ENCODE results near the gene SGPP1.
"Not testable (repeated sequence)": the region's sequence is repeated elsewhere in the genome, so short reads cannot be mapped to it uniquely, and the experiment has no call there.

The SGPP1 gene

DNA sequence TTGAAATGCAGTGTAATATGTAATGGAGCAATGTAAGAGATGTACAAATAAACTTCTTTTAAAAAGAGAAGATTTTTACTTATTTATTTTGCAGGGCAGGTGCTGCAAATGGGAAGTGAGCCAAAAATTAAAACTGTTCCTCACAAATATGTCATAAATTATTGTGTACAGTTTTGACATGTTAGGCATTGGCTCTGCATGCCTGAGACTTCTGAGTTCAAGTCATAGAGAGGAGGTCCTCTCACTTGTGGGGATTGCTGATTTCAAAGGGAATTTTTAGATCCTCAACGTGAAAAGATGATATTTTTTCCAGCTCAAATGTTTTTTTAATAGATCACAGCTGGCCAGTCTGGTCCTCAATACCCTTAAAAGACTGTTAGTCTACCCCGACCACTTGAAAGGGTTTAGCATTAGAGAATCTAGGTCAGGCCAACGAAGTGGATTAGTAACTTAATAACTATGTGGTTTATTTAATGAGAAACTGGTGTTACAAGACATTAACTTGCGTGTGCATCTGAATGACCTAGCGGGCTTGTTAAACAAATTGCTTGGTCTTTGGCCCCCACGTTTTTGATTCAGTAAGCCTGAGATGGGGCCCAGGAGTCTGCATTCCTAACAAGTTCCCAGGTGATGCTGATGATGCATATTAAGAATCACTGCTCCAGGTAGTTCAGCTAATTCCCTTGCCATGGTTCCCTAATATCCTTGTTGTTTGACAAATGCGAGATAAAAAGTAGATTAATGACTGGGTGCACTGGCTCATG is 55.3 kb downstream of the SGPP1 start:
- no peak for DNase-seq

DNA sequence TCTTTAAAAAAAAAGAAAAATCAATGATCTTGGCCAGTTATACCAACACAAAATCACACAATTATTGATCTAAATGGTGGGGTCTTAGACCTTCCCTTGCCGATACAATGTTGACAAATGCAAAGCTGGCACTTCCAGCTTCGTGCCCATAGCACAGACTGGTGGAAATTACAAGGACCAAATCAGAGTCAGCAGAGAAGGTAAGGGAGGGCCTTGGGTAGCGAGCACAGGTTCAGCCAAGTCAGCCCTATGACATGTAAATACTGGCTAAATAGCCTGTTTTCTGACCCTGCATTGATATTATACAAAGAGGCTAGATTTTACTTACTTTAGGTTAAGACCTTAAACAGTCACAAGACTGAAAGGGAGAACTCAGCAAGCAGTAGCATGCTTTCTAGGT is 55.9 kb downstream of the SGPP1 start:
- DNase-seq, result no peak

DNA sequence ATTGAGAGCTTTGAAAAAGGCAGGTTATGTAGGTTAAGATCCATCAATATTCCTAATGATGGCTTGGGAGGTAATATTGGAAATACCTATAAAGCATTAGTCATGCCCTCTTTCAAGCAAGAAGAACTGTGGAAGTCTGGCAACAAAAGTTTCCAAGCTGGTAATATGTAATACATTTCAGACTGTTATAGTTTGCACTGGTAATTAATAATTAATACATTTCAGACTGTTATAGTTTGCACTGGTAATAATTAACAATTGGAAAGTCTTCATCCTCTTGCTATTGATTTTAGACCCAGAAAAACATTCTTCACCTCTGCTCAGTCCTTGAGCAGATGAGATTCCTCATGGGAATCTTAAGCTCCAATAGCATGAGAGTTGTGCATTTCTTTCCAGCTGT is 57.2 kb downstream of the SGPP1 start:
- no peak for DNase-seq

DNA sequence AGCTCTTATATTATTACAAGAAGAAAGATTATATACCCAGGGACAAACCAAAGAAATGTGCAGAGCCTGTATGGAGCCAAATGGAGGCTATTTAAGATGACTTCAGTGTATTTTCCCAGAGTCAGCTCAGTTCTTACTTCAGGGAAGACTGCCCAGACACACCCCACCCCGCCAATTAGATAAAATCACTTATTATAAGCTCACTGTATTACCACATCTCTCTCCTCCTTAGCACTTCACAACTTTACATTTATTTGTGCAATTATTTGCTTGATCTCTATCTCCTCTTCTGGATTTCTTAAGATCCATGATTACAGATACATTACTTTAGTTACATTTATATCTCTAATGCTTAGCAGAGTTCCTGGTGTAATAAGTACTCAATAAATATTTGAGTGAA is 61.5 kb downstream of the SGPP1 start:
- DNase-seq, result no peak

DNA sequence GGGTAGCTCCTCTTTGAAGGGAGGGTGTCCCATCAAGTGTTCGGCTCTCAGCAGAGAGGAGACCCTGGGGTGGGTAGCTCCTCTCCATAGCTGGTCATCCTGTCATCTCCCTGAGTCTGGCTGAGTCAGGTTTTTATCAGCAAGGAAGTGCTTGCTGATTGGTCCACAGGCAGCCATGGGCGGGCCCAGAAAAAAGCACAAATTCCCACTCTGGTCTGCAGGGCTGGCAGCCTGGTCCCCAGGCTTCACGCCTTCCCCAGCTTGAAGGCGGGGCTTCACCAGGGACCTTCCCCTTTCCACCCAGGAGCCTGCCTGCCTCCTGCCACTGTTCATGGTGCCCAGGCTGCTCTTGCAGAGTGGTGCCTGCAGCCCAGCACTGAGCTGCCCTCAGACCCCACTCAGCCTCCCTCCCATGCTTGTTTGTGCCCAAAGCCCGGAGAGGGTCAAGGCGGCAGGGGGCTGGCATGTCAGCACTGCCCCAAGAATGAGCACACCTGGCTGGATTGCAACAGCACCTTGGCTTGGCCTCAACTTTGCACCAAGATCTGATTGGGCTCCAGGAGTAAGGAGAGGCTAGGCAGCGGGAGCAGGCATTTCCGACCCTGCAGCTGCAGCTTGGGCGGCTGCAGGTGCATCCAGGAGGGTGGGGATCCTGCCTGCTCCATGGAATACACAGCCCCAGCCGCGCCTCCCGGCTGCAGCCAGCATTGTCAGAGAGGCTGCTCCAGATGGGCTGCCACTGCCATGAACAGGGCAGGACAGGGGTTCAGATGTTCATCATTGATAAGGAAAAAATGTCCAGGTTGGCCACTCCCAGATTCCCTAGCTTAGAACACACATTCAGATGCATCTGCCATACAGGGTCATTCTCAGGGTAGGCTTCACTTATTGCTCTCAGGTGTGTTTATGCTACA is 64.2 kb downstream of the SGPP1 start:
- no peak for DNase-seq

DNA sequence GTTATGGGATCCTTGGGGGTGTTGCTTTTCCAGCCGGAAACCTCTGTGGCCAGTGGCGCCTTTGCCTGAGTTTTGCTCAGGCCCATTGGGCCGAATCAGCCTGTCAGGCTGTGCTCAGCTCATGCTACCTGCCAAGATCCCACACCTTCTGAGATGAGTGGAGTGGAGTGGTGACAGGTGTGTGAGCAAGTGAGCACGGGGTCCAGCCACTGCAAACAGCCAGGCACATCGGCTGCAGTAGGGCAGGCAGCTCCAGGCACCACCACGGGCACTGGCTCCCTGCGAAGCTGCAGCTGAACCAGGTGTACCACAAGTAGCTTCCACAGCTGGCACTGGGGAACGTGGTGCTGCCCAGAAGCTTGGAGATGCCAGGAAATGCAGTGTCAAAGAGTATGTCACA is 65.1 kb downstream of the SGPP1 start:
- no peak for DNase-seq

DNA sequence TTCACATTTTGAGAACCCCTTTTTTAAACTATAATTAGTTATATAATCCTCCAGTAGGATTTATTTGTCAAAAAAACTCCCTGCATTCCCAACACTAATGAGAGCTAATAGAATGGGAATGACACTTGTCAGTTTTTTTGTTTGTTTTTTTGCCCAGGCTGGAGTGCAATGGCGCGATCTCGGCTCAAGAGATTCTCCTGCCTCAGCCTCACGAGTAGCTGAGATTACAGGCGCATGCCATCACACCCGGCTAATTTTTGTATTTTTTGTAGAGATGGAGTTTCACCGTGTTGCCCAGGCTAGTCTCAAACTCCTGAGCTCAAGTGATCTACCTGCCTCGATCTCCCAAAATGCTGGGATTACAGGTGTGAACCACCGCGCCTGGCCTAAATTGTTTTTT is 66.0 kb downstream of the SGPP1 start:
- not testable (repeated sequence) for DNase-seq

DNA sequence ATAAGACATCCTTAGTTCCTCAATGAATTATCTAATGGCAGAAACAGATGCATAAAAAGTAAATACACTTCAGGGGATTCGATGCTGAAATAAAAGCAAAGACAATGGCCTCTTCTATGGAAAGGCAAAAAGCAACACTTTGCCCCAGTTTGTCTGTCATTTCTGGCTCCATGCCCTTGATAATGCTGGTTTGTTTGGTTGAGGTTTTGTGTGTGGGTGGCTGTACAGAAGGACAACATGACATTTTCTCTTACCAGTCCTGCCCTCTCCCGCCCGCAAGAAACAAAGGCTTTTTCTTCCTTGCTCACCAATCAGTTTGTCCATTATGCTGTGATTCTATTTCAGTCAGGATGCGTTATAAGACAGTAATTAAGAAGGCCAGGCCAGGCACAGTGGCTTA is 68.1 kb downstream of the SGPP1 start:
- no peak for DNase-seq

DNA sequence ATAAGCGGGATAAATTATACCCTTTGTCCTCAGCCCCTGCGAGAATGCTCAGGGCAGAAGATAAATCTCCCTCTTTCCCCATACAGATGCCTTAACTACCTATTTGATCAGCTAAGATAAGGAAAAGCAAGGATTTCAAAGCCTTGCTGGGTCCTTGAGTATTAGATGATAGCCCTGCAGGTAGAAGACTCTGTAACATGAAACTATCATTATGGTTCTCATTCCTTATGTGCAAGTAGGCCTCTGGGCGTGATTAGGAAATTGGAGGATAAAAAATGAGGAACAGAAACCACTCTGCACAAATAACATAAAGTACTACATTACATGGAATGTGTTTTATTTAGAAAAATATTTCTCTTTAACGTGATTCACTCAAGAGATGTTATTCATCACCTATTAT is 71.7 kb downstream of the SGPP1 start:
- DNase-seq, result no peak

DNA sequence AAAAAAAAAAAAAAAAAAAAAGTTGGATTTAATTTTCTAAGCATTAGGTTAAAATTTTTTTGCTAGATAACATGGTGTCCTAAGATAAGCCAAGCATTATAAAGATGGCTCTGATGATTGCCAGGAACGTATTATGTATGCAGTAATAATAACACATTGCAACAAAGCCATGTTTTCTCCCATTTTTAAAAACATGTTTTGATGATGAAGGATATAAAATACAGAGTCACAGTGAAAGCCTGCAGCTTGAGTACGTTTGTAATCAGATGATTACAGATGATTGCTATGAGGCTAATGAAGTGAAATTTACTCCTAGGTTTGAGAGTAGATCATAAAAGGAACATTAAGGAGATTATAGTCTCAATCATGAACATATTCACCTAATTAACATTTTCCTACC is 72.9 kb downstream of the SGPP1 start:
- no peak for DNase-seq

DNA sequence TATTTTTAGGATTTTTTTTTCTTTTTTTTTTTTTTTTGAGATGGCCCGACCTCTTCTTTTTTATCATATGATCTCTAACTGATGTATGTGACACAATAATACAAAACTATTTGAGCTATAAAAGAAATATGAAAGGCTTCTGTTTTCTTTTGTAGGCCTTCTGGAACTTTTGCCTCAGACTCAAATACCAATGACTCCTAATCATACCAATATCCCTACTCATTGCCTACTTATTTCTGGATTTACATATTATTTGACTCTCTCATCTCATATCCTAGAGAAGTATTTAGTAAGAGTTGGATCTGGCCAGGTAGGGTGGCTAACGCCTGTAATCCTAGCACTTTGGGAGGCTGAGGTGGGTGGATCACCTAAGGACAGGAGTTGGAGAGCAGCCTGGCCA is 73.5 kb downstream of the SGPP1 start:
- DNase-seq, result no peak

DNA sequence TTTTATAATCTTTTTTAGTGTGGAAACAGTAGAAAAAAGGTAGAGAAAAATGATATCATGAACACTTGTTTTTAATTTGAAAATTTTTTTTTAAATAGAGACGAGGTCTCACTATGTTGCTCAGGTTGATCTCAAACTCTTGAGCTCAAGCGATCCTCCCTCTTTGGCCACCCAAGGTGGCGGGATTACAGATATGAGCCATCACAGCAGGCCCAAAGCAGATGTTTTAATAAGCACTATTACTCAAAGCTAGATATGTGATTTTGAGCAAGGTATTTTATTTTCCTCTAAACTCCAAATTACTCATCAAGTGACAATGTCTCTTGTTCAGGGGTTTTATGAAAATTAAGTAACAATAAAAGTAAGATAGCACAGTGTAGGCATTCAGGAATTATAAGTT is 75.5 kb downstream of the SGPP1 start:
- DNase-seq, result no peak

DNA sequence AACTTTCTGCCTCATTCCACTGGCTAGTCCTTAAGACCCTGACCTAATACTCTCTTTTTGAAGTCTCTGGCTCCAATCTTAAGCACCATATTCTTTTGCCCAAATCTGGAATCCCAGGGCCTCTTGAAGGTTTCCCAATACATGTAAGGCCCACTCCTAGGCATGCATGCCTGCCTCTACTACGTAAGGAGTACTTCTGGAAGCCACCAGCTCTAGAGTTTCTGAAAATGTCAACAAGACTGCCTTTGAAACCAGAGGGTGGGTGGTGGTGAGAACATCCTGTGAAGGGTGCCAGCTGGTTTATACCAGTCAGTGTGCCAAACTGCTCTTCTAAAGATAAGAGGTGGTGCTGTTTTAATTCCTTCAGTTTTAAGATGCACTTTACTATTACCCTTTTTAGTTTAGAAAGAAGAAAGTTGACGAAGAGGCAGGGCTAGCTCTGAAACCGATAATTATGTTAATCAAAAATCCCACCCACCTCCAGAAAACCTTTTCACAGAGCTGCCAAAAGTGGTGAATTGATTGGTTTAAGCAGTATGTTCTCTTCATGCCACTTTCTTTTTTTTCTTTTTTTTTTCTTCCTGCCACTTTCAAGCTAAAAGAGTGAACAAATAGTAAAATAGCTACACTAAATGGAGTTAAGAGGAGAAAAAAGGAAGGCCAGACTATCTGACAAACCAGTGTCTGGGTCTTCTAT is 77.5 kb downstream of the SGPP1 start:
- no peak for DNase-seq

DNA sequence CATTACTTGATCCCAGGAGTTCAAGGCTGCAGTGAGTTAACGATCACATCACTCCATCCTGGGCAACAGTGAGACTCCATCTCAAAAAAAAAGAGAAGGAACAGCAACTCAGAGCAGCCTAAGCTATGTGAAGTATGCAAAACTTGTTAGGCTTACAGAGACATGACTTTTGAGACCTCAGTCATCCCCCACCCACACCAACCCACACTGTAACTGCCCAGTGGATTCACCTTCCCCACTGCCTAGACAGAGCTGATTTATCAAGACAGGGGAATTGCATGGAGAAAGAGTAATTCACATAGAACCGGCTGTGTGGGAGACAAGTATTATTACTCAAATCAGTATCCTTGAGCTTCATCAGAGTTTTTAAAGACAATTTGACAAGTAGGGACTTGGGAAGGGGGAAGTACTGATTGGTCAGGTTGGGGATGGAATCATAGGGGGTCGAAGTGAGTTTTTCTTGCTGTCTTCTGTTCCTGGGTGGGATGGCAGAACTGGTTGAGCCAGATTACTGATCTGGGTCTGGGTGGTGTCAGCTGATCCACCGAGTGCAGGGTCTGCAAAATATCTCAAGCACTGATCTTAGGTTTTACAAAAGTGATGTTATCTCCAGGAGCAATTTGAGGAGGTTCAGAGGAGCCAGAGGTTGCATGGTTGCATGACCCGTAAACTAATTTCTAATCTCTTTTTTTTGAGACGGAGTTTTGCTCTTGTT is 80.0 kb downstream of the SGPP1 start:
- no peak for DNase-seq

DNA sequence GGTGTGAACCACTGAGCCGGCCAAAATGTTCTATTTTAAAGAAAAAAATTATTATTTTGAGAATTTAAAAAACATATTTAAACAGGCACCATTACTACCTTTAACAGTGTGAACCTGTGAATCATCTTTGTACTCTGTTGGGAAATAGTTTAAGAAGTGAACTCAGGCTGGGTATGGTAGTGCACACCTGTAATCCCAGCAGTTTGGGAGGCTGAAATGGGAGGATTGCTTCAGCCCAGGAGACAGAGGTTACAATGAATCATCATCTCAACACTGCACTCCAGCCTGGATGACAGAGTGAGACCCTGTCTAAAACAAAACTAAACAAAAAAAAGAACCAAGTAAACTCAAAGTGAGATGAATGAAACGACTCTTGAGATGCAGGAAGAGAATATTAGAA is 83.1 kb downstream of the SGPP1 start:
- DNase-seq, result no peak

DNA sequence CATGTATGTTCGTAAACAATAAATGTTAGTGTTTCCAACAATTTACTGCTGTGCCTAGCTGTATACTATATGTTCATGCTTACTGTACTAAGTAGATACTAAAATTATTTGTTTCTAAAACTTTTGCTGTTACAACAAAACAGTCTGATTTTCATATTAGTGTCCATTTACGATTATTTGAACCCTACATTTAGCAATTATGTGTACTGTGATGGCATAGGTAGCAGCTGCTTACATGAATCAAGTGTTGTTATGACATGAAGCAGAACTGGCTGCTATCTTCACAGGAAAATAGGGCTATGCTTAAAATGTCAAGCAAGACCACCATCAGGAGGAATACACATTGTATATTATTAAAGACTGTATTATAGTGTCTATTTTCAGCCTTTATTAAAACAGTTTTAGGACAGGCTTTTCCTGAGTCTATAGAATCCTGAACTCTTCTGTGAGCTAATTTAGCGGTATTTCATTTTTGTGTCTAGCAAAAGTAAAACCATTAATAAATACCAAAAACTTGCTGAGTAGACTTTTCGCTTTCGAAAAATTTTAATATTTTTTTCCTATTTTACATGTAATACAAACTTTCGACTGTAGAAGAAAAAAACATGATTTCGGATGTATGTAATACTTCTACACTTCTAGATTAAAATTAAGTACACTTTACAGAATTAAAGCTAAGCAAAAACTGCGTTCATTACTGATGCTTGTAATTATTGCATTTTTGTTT is 85.0 kb downstream of the SGPP1 start:
- no peak for DNase-seq

DNA sequence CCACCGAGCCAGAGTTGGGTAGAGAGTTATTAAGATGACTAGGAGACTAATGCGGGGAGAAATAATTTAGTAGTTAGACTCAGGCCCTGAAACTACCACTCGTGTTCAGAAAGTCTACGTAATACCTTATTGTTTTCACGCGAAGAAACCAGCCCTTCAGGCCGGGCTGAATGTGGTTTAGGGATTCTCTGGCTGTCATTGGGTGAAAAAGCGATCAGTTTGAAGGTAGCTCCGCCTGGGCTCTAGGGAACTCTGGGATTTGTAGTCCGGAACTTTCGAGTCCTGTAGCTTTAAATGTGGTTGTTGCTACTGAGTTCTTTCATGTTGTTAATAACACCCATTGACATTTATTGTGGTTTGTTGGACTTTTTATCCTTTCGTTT is 85.6 kb downstream of the SGPP1 start:
- DNase-seq, result peak; percentile 94

DNA sequence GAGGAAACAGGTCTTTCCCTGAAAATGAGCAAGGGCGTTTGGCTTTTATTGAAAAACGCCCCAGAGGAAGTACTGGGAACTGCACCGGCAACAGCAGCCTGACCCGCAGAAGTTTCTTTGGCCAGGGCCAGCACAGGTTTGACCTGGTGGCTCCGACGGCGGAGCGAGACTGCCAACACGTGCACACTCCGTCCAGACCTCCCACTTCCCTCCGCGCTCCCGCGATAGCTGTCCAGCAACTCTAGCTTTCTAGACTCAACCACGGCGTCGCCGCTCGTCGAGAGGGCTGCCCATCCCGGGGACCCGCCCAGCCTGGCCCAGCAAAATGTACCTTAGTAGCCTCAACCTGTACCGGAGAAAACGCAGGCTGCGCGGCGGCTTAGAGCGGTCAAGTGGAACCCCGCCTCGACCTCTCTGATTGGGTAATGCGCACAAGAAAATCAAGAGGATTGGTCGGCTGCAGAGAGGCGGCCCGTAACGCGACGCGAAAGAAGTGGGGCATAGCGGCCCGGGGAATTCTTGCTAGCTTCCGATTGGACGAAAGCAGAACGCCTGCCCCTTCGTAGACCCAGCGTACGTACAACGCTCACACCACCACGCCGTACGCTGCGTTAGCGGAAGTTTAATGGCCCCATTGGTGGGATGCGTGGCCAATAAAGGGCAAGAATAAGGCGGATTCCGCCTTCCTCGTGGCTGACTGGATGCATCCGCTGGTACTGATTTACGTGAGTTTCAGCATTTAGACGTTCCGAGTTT is 86.2 kb downstream of the SGPP1 start, which contains the start of gene WDR89:
Gene WDR89 (minus strand): TSS at position 399 of the 756 bp plus-strand sequence. CDS start 41,929 bp downstream, outside the sequence.
- peak; percentile 99 for DNase-seq

DNA sequence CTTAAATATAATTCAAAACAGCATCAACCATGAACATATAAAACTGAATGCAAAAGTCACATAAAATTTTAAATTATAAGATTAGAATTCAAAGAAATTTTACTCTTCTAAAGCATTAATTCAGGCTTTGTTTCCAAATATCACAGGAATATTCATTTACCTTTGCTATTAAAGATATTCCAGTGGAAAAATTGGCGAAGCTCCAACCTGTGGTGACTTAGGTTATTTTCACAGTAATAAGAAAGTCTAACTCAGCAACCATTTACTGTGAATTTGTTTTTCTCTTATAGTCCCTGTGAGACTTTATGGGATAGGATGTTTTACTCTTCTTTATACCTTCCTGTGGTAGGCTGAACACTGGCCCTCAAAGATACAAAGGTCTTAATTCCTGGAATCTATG is 89.4 kb downstream of the SGPP1 start:
- DNase-seq, result no peak

DNA sequence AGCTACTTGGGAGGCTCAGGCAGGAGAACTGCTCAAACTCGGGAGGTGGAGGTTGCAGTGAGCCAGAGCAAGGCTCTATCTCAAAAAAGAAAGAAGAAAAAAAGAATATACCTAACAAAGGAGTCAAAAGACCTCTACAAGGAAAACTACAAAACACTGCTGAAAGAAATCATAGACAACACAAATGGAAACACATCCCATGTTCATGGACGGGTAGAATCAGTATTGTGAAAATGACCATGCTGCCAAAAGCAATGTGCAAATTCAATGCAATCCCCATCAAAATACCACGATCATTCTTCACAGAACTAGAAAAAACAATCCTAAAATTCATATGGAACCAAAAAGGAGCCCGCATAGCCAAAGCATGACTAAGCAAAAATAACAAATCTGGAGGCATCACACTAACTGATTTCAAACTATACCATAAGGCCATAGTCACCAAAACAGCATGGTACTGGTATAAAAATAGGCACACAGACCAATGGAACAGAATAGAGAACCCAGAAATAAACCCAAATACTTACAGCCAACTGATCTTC is 91.7 kb downstream of the SGPP1 start:
- DNase-seq, result not testable (repeated sequence)

All from DMS 273 treated with DMSO at 0.1 percent for 48 hours (cell line).